Mesothelial cell of epicardium (in vitro differentiated cells): ENCODE results near the gene AHSG. TPM values are rescaled to one million over a fixed set of nuclear protein-coding genes. Genes with fewer than 3 reads are reported as not detected.
"Not testable (repeated sequence)": the region's sequence is repeated elsewhere in the genome, so short reads cannot be mapped to it uniquely, and the experiment has no call there.

Source experiments
- DNase-seq, 2 experiments: peaks; one replicate each; pipeline ENCODE4 v3.0.0; 2021; ENCODE audit warnings: low spot score in 2 of 2; ENCODE audit not compliant: unreplicated experiment in 2 of 2
- H3K27ac Mint-ChIP-seq: 2 replicates; pipeline ENCODE4 v1.8.0; 2021; ENCODE audit warnings: mixed read lengths
- H3K27me3 Mint-ChIP-seq: 2 replicates; pipeline ENCODE4 v1.8.0; 2021; ENCODE audit warnings: low read depth, mixed read lengths
- H3K36me3 Mint-ChIP-seq: 2 replicates; pipeline ENCODE4 v1.8.0; 2021; ENCODE audit warnings: mixed read lengths
- H3K4me1 Mint-ChIP-seq: 2 replicates; pipeline ENCODE4 v1.8.0; 2021; ENCODE audit warnings: mixed read lengths
- H3K4me3 Mint-ChIP-seq: 2 replicates; pipeline ENCODE4 v1.8.0; 2021; ENCODE audit warnings: mild to moderate bottlenecking, moderate library complexity, mixed read lengths
- H3K9me3 Mint-ChIP-seq: 2 replicates; pipeline ENCODE4 v1.8.0; 2021; ENCODE audit warnings: mixed read lengths
- CTCF ChIP-seq: fragments of 200-600 bp; sonication (generic); IDR thresholded peaks from one replicate; pipeline ENCODE4 v1.5.0; 2021; ENCODE audit warnings: antibody characterized with exemption; ENCODE audit not compliant: unreplicated experiment
- total RNA-seq: library from RNA; stranded (reverse); gene quantifications from 3 replicates; pipeline ENCODE4 v1.2.1, GENCODE V29; 2021

The AHSG gene, protein sequence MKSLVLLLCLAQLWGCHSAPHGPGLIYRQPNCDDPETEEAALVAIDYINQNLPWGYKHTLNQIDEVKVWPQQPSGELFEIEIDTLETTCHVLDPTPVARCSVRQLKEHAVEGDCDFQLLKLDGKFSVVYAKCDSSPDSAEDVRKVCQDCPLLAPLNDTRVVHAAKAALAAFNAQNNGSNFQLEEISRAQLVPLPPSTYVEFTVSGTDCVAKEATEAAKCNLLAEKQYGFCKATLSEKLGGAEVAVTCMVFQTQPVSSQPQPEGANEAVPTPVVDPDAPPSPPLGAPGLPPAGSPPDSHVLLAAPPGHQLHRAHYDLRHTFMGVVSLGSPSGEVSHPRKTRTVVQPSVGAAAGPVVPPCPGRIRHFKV
- total RNA-seq, result 0.14 TPM in 1 of 3 replicates, not detected in the others

- H3K27ac Mint-ChIP-seq, result no peak within 1 kb of the TSS
- DNase-seq, result no peak
- H3K4me1 Mint-ChIP-seq, result peaks cover 8% of the 10 kb centered on the region
- H3K36me3 Mint-ChIP-seq, result no peaks in the 10 kb centered on the region
- H3K4me3 Mint-ChIP-seq, result no peak within 1 kb of the TSS
- H3K27me3 Mint-ChIP-seq, result peaks cover 45% of the 10 kb centered on the region
- H3K9me3 Mint-ChIP-seq, result no peaks in the 10 kb centered on the region
- TF ChIP-seq CTCF, result no peak
Observed at GRCh38 chr3:186612721-186613636, at the start of gene AHSG. AHSG (plus strand) TSS chr3:186613060; CDS start chr3:186613142, 82 bp downstream.

- Mint-ChIP-seq H3K4me1 (peaks cover 14% of the 10 kb centered on the region), H3K36me3 (no peaks in the 10 kb centered on the region)
- TF ChIP-seq CTCF, result no peak
Observed at GRCh38 chr3:186564586-186564985, 48.3 kb upstream of the AHSG start.

DNA sequence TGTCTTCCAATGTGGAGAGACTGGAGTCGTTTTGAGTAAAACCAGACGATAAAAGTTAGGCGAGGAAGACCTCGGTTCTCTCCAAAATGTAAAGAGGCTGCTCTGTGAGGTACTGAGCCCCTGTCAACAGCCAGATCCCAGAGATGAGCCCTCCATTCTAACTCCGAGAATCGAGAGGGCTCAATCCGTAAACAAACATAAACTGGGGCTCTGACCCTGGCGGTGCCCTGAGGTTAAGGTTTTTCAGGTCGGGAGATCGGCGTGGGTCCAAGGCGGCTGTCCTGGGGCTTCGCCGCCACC, 46.1 kb upstream of the AHSG start:
- no peak for TF ChIP-seq CTCF
- Mint-ChIP-seq H3K9me3 (no peaks in the 10 kb centered on the region), H3K4me3 (peak overlapping the region; percentile 95), H3K4me1 (peaks cover 31% of the 10 kb centered on the region), H3K27ac (peak overlapping the region; percentile 95), H3K27me3 (no peaks in the 10 kb centered on the region), H3K36me3 (no peaks in the 10 kb centered on the region)
- no peak for DNase-seq

More at GRCh38 chr3:186564586-186564985, 48.3 kb upstream of the AHSG start:
- Mint-ChIP-seq H3K9me3 (no peaks in the 10 kb centered on the region), H3K4me3 (no peak overlapping the region), H3K27ac (no peak overlapping the region), H3K27me3 (no peaks in the 10 kb centered on the region)
- no peak for DNase-seq

DNA sequence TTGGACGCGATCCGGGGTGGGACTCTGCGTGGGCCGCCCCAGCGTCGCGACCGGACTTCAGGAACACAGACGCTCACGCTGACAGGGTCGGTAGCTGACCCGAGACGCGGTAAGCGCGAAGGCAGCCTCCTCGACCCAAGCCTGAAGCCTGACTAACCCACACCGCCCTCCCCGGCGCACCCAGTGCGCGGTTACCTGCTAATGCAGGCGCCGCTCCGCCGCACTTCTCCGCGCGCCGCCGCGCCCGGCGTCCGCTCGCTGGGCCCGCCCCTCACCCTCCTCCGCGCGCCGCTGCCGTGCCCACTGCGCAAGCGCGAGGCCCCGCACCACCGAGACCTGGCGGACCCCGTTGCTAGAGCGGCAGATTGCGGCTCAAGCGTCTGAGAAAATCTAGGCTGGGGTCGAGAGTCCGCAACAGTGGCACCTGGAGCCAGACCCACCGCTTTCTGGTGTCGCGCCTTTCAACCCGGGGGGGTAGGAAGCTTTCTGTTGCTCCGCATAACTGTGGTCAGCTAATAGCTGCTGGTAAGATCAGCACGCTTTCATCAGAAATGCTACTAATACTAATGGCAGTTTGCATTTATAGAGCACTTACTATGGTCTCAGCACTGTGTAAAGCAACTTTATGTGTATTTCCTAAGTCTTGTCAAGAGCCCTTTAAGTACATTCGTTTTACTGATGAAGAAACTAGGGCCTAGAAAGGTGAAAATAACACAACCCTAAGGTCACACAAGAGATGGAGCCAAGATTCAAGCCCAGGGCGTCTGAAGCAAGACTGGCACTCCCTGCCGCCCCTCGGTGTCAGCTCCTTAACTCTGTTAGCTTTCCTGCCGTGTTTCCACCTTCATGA, 45.6 kb upstream of the AHSG start, which contains the start of gene TBCCD1:
TBCCD1 (minus strand) TSS at position 268 of the 850 bp plus-strand sequence. CDS start 3,010 bp downstream, outside the sequence.
- DNase-seq, result peak; percentile 91 to 98
- H3K27ac Mint-ChIP-seq, result peak within 1 kb of the TSS; percentile 97
- peaks cover 32% of the 10 kb centered on the region for H3K4me1 Mint-ChIP-seq
- peak within 1 kb of the TSS; percentile 95 for H3K4me3 Mint-ChIP-seq
- no peaks in the 10 kb centered on the region for H3K36me3 Mint-ChIP-seq
- H3K9me3 Mint-ChIP-seq, result no peaks in the 10 kb centered on the region
- no peaks in the 10 kb centered on the region for H3K27me3 Mint-ChIP-seq
- no peak for TF ChIP-seq CTCF

DNA sequence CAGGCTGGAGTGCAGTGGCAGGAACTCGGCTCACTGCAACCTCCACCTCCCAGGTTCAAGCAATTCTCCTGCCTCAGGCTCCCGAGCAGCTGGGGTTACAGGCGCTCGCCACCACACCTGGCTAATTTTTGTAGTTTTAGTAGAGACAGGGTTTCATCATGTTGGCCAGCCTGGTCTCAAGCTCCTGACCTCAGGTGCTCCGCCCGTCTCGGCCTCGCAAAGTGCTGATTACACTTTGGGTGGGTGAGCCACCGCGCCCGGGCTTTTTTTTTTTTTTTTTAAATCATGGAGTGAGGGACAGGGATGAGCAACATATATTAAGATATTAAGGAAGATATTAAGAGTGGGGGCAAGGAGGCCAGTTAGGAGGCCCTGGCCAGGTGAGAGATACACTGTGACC, 43.5 kb upstream of the AHSG start:
- H3K9me3 Mint-ChIP-seq, H3K27me3 Mint-ChIP-seq, H3K36me3 Mint-ChIP-seq, DNase-seq, H3K27ac Mint-ChIP-seq: not testable (repeated sequence)
- peak overlapping the region; percentile 80 for H3K4me3 Mint-ChIP-seq
- H3K4me1 Mint-ChIP-seq, result peaks cover 32% of the 10 kb centered on the region
